Type B pancreatic cell (in vitro differentiated cells): Measurements from ENCODE around the gene VIPR1. TPM values are rescaled to one million over a fixed set of nuclear protein-coding genes. Genes with fewer than 3 reads are reported as not detected.
A peak's percentile ranks its signal among the peaks of the same experiment; 100 is the strongest.

Experiments
- DNase-seq: peaks from one replicate; pipeline ENCODE4 v3.0.0; 2021; ENCODE audit warnings: mixed read lengths; ENCODE audit not compliant: unreplicated experiment; ENCODE audit errors: extremely low spot score
- H3K27ac Mint-ChIP-seq: 2 replicates; pipeline ENCODE4 v1.8.0; 2021; ENCODE audit warnings: mild to moderate bottlenecking, mixed read lengths
- H3K27me3 Mint-ChIP-seq: 2 replicates; pipeline ENCODE4 v1.8.0; 2021; ENCODE audit warnings: mixed read lengths
- H3K36me3 Mint-ChIP-seq: 2 replicates; pipeline ENCODE4 v1.8.0; 2021; ENCODE audit warnings: mixed read lengths
- H3K4me1 Mint-ChIP-seq: one replicate; pipeline ENCODE4 v1.8.0; 2021; ENCODE audit warnings: mixed read lengths; ENCODE audit not compliant: unreplicated experiment
- H3K4me3 Mint-ChIP-seq: 2 replicates; pipeline ENCODE4 v1.8.0; 2021; ENCODE audit warnings: mild to moderate bottlenecking, mixed read lengths
- H3K9me3 Mint-ChIP-seq: 2 replicates; pipeline ENCODE4 v1.8.0; 2021; ENCODE audit warnings: mixed read lengths
- CTCF ChIP-seq: fragments of 200-600 bp; sonication (generic); conservative IDR thresholded peaks from 2 replicates; pipeline ENCODE4 v1.5.0; 2021; ENCODE audit warnings: antibody characterized with exemption, mild to moderate bottlenecking
- total RNA-seq: library from RNA; stranded (reverse); gene quantifications from 2 replicates; pipeline ENCODE4 v1.2.1, GENCODE V29; 2021; ENCODE audit warnings: low replicate concordance

The VIPR1 gene
- total RNA-seq, 1 donor from 2014 or later, result 4.7 TPM

GRCh38 chr3:42495393-42495792 lies 7.0 kb upstream of the VIPR1 start:
- Mint-ChIP-seq H3K4me1 (peaks cover 12% of the 10 kb centered on the region), H3K27ac (no peak overlapping the region)

DNA sequence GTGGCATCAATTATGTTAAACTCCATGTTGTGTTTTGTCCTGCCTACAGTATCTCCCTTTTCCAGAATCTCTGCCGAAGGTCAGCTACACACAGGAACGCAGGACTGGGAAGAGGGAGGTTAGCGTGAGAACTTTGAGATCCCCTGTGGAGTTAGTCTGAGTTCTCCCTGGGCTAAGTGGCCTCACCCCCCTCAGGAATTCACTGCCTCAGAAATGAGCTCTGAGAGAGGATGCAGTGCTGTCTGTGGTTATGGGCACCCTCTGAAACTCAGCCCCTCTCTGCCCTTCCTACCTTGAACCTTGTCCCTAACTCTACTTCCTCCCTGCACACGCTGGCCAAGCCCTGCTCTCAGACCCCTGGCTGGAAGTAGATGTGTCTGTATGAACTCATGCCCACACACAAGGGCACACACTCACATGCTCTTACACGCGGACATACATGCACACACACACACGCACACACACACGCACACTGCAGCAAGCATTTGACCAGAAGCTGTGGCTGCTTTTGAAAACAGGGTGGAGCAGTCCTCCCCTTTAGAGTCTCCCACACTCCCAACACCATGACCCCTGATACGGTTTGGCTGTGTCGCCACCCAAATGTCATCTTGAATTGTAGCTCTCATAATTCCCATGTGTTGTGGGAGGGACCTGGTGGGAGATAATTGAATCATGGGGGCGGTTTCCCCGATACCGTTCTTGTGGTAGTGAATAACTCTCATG lies 5.3 kb upstream of the VIPR1 start:
- Mint-ChIP-seq H3K27me3 (peaks cover 59% of the 10 kb centered on the region), H3K4me3 (peak overlapping the region; percentile 26)

More at GRCh38 chr3:42495393-42495792, 7.0 kb upstream of the VIPR1 start:
- Mint-ChIP-seq H3K27me3 (peaks cover 48% of the 10 kb centered on the region), H3K4me3 (no peak overlapping the region), H3K36me3 (no peaks in the 10 kb centered on the region), H3K9me3 (no peaks in the 10 kb centered on the region)
- peak; percentile 42 for DNase-seq
- TF ChIP-seq CTCF, result no peak

GRCh38 chr3:42498034-42498433 lies 4.4 kb upstream of the VIPR1 start:
- TF ChIP-seq CTCF, result no peak
- Mint-ChIP-seq H3K4me1 (peaks cover 12% of the 10 kb centered on the region), H3K4me3 (no peak overlapping the region), H3K27ac (peak overlapping the region; percentile 68), H3K9me3 (no peaks in the 10 kb centered on the region), H3K36me3 (no peaks in the 10 kb centered on the region), H3K27me3 (peaks cover 65% of the 10 kb centered on the region)
- peak; percentile 20 for DNase-seq

More for the DNA sequence above, 5.3 kb upstream of the VIPR1 start:
- Mint-ChIP-seq H3K36me3 (no peaks in the 10 kb centered on the region), H3K9me3 (no peaks in the 10 kb centered on the region), H3K27ac (peak overlapping the region; percentile 68), H3K4me1 (peaks cover 12% of the 10 kb centered on the region)
- DNase-seq, result peak; percentile 37
- TF ChIP-seq CTCF, result no peak

DNA sequence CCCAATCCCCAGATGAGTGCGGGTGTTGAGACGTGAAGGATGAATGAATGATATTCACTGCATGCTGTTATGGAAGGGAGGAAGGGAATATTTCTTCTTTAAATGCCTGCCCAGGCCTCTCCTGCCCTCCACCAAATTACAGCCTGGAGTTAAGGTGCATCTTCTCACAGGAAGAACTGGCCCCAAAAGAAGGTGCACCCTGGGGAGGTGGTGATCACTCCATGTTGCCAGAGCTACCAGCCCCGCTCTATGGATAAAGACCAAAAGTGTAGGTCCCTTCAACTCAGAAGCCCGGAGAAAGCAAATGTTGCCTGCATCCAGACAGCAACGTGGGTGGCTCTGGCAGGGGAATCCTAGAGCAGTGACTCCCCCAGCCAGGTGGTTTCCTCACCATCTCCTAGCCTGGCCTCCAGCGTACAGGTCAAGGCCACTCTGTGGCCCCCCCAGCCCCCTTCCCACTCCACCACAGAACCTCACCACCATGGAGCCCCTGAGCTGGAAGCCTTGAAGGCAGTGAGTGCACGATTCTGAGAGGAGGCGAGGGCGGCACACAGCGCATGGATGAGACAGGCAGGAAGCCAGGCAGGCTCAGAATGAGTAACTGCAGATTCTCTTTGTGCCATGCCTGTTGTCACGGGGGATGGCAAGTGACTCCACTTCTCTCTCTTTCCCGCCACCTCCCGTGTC lies 3.5 kb upstream of the VIPR1 start:
- DNase-seq, result peak; percentile 36
- no peak for TF ChIP-seq CTCF
- H3K27me3 Mint-ChIP-seq, result peaks cover 74% of the 10 kb centered on the region
- H3K27ac Mint-ChIP-seq, result no peak overlapping the region
- H3K36me3 Mint-ChIP-seq, result no peaks in the 10 kb centered on the region
- H3K9me3 Mint-ChIP-seq, result no peaks in the 10 kb centered on the region
- no peak overlapping the region for H3K4me3 Mint-ChIP-seq
- H3K4me1 Mint-ChIP-seq, result peaks cover 12% of the 10 kb centered on the region

DNA sequence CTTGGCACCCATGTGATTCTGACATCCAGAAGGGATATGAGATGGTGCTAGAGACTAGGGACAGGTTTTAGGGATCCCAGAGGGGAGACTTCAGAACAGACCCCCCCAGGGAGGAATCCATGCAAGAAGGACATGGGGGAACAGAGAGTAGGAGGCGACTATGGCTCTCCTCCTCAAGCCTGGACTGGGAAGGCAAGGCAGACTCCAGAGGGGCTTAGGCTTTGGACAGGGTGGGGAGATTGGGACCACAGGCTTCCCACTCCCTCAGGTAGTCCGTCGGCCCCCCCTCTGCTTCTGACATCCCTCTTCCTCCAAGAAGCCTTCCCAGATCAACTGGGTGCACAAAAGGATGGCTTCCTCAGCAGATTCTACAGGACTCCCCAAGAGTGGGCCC lies 3.0 kb upstream of the VIPR1 start:
- Mint-ChIP-seq H3K4me3 (no peak overlapping the region), H3K9me3 (no peaks in the 10 kb centered on the region), H3K27me3 (peaks cover 78% of the 10 kb centered on the region), H3K27ac (no peak overlapping the region), H3K4me1 (peaks cover 12% of the 10 kb centered on the region), H3K36me3 (no peaks in the 10 kb centered on the region)
- no peak for TF ChIP-seq CTCF
- DNase-seq, result peak; percentile 57
